OCI-LY3 (cell line): Measurements from ENCODE around the gene FAM131A.

Experiments
- CTCF ChIP-seq: fragments of 200-600, 300-600 bp; sonication (generic); IDR thresholded peaks from 2 replicates; pipeline ENCODE4 v1.5.1; 2014; ENCODE audit warnings: antibody characterized with exemption, low read length, low read depth
- EZH2phosphoT487 ChIP-seq: fragments of 200-600 bp; shearing (Covaris generic); IDR thresholded peaks from 2 replicates; pipeline ENCODE4 v1.6.1; 2018; ENCODE audit warnings: antibody characterized with exemption, mixed run types, low read depth

GRCh38 chr3:184291738-184292445 is 45.5 kb upstream of the FAM131A start:
- TF ChIP-seq CTCF (no peak), EZH2phosphoT487 (no peak)
